NCI-H1092 (cell line): ENCODE measurements around the gene SLBP.

Experiments
- DNase-seq: peaks from one replicate; lab custom pipeline; 2025; lab: John Stamatoyannopoulos, UW

Gene SLBP

GRCh38 chr4:1727117-1728031 lies 15.3 kb upstream of the SLBP start:
- DNase-seq, result no peak

DNA sequence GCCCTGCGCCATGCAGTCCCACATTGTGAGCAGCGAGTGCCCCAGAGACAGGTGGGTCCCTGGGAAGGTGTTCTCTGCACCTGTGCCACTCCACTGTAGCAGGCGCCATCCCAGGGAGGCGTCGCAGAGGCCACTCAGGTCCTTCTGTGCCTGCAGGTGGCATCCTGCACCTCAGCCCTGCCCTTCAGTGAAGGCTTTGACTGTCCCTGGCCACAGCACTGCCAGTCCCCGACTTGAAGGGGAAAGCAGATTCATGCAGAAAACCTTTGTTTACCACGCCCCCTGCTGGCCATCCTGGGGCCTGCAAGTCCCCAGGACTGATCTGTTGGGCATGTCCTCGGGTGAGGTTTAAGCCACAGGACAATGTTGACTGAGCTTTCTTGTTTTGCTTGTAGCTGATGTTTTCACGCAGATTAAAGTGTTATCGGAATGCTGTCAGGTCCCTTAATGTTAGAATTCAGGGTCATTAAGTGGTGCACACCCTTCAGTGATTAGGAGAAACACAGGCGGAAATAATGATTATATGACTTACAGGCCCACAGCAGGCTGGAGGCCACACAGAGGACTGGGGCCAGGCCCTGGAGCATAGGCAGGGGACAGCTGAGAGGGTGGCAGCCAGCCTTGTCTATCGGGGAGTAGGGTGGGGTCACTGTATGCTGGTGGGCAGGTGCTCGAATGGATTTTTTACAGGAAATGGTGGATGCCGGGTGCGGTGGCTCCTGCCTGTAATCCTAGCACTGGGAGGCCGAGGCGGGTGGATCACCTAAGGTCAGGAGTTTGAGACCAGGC lies 14.2 kb upstream of the SLBP start:
- DNase-seq, result peak; percentile 71

DNA sequence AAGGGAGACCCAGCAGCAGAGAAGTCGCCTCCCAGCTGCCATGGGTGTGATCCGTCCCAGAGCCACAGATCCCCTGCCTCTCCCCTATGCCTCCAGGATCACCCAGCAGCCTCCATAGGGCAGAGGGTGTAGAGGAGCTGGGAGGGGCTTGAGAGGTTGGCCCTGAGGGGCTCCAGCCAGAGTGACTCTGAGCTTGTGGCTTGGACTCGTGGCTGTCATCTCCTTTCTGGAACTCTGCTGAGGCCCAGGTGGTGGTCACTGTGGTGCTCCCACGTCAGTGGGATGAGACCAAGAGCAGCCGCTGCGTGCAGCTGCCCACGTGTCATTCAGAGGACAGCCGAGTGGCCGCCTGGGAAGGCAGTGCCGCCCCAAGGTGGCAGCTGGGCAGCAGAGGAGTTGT lies 13.4 kb upstream of the SLBP start:
- DNase-seq, result no peak

DNA sequence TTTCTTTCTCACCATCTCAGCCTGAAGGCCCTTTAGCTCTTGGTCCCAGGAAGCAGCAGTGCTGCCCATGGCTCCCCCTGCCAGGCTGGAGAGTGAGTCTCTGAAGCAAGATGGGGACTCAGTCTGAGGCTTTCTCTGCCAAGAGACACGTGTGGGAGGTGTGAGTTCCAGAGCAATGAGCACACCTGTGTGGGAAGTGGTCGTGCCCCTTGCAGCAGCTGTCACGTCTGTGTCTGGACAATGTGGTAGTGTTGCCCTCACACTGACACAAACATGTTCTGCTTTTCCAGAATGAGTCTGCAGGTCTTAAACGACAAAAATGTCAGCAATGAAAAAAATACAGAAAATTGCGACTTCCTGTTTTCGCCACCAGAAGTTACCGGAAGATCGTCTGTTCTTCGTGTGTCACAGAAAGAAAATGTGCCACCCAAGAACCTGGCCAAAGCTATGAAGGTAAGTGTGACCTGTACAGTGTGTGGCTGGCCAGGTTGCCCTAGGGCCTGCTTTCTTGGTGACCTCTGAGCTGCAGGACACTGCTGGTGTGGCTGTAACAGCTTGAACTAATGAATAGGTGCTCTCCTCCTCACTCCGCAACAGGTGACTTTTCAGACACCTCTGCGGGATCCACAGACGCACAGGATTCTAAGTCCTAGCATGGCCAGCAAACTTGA lies 11.1 kb upstream of the SLBP start:
- DNase-seq, result no peak

DNA sequence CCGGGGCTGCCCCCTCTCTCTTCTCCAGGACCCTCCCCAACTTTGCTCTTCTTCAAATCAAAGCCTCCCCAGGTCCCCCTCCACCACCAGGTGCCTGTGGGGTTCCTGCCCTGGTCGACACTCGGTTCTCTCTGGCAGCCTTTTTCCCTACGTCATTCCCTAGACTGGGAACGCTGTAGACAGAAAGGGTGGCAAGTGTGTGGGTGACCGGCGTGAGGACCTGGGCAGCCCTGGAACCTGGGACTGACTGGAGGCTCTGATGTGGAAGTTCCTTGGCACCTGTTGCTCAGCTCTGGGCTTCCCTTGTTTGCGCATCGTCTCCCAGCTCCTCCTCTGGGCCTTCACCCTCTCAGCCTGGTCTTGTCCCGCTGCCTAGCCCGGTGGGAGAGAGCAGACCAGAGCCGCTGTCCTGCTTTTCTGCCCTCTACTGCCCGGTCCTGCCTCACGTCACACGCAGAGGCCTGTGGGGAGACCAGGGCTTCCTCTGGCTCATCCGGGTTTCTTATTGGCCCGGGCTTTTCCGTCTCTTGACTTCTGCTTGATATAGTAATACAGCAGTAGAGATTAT lies 10.5 kb upstream of the SLBP start:
- DNase-seq, result no peak

- no peak for DNase-seq
Observed at GRCh38 chr4:1721666-1722550, 9.8 kb upstream of the SLBP start.

DNA sequence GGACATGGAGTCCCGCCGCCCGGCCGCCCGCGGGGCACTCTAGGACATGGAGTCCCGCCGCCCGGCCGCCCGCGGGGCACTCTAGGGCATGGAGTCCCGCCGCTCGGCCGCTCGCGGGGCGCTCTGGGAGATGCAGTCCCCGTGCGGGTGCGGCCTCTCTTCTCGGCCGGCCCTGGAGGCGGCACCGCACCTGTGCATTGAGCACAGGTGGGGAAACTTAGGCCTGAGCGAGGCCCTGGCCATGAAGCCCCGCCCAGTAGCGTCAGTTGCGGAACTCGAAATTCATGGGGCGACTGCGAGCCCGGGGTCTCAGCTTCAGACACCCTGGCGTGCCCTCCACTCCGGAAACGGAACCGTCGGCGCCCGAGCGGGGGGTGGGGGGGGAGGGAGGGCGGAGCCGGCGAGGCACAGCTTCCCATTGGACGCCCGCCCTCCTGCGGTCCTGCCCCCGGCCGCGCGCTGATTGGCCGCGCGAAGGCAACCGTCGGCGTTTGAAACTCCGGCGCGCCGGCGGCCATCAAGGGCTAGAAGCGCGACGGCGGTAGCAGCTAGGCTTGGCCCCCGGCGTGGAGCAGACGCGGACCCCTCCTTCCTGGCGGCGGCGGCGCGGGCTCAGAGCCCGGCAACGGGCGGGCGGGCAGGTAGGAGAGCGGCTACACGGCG lies 9.0 kb upstream of the SLBP start, which contains the start of the genes TACC3 and TMEM129:
Gene TACC3, plus strand, starts transcription at position 519 of the 663 bp plus-strand sequence. CDS start 1,901 bp downstream, outside the sequence.
Gene TMEM129, minus strand, starts transcription at position 321 of the 663 bp plus-strand sequence. CDS start 486 bp downstream, outside the sequence.
- peak; percentile 93 for DNase-seq

DNA sequence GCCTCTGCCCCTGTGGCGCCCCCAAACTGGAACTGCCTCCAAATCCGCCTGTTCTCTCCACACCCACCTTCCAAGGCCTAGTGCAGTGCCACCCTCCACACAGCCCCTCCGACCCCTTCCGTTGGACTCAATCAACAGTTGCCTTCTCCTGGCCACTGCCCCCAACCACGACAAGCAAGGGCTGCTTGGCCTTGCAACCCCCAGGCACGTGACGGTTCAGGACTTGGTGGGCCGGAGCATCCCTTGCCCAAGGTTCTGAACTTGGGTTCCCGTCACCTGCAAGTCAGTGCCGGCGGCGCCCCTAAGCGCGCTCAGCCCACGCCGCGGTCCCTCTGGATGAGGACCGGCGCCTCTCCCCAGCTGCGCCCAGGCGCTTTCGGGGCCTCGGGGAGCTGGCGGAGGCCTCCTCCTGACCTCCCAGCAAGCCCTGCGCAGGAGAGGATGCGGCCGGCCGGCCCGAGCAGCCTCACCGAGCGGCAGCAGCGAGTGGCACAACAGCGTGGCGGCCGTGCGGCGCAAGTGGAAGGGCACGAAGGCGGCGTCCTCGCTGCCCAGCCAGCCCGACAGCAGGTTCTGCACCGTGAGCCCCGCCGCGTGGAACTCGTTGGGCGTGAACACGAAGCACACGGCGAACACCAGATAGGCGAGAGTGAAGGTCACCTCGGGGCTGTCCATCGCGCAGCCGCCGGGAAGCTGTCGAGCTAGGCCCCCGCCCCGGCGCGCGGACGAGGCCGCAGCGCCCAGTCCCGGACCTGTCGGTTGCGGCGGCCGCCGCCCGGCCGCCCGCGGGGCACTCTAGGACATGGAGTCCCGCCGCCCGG lies 8.3 kb upstream of the SLBP start:
- peak; percentile 22 for DNase-seq

DNA sequence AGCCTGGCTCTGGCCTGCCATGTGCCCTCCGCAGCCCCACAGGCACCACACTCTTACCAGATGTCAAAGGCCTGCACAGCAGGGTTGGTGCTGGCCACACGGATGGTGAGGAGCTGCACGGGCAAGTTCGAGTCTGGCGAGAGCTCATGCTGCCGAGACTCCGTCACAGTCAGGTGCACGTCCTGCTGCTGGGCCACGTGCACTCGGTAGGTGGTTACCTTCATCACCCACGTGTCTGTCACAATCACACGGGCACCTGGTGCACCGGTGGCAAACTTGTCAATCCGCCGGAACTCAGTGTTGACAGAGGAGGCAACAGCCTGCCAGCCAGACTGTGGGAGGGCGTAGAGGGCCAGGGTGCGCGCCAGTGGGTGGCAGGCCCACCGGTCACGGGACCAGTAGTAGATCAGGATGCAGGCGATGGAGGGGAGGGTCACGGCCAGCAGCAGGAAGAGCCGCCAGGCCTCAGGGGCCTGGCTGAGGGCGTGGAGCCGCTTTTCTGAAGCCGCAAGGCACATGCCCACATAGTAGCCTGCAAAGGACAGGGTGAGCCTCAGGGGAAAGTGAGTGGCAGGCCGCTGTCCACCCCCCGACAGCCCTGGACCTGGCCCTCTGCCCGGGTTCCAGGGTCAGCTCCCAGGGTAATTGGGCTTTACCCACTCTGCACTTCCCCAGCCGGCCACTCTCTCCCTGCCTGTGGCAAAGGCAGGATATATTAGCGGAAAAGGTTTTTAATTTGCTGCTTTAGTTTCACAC lies 6.2 kb upstream of the SLBP start:
- DNase-seq, result no peak

- no peak for DNase-seq
Observed at GRCh38 chr4:1717129-1718094, 5.3 kb upstream of the SLBP start.

GRCh38 chr4:1716065-1716945 lies 4.2 kb upstream of the SLBP start:
- DNase-seq, result no peak

GRCh38 chr4:1715002-1715758 lies 3.1 kb upstream of the SLBP start:
- no peak for DNase-seq

DNA sequence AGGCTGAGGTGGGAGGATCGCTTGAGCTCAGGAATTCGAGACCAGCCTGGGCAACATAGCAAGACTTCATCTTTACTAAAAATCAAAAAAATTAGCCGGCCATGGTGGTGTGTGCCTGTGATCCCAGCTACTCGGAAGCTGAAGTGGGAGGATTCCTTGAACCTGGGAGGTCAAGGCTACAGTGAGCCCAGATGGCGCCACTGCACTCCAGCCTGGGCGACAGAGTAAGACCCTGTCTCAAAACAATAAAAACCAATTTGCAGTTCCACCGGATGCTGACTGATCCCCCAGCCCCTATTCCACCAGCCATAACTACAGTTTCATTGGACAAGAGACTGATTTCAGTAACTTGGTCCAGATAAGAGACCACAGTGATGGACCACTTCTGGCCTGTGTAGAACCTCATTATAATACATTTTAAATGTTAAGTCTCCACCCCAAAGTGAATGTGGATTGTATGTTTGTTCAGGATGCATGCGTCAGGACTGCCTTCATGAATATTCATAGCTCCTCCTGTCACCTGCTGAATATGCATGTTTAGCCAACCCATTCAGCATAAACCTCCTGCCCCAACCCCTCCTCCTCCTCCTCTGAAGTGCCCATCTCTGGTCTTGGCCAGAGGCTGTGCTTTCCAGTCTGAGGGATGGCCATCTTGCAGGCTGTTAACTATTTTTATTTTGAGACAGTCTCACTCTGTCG lies 2.3 kb upstream of the SLBP start:
- no peak for DNase-seq

DNA sequence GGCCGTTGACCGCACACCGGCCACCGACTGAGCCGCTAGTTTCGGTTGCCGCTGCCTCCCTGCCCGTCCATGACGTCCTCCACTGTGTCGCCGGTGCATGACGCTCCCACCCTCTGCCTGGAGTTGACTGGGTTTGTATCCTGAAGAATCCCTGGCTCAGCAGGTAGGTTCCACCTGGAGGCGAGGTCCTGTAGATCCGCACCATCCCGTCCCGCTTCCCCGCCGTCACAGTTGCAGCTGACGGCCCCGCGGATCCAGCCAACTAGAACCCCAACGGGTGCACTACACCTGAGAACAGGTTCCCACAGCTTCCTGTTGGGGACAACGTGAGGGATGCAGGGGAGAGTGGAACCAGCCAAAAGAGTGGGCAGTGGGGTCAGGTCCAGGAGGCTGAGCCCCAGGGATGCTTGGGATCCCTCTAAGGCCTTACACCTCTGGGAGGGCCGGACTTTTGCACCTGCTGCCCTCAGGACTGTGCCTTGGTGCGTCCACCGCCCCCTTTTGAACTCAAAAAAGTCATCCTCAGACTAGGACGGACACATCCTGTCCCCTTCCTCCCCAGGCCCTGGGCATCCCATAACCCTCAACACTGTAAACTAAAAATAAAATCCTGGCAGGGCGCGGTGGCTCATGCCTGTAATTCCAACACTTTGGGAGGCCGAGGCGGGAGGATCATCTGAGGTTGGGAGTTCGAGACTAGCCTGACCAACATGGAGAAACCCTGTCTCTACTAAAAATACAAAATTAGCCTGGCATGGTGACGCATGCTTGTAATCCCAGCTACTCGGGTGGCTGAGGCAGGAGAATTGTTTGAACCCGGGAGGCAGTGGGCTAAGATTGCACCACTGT lies 1.1 kb upstream of the SLBP start:
- no peak for DNase-seq
